ENCODE data around the gene MYOT. TPM values are rescaled to one million over a fixed set of nuclear protein-coding genes. Genes with fewer than 3 reads are reported as not detected.

The MYOT gene
- total RNA-seq, 4 donors from 2014 or later = 99.0 to 801 (median 294) TPM

- no peaks in the 10 kb centered on the region for H3K9me3 ChIP-seq
- H3K36me3 ChIP-seq = no peaks in the 10 kb centered on the region
- no peaks in the 10 kb centered on the region for H3K27me3 ChIP-seq
- intact Hi-C loops (cut with DNase I; ENCODE audit: low total_unique reads) = no loop called here
- no peaks in the 10 kb centered on the region for H3K4me1 ChIP-seq
- TF ChIP-seq CTCF (IDR thresholded peaks at IDR 0.05 in 4 of 5, conservative IDR thresholded peaks at IDR 0.05 in 1 of 5) (no peak), POLR2A (IDR thresholded peaks at IDR 0.05) (no peak)
- DNase-seq (no peak), ATAC-seq (no peak)
- in situ Hi-C loops (cut with MboI; ENCODE audit: low sequenced_read_pairs in 4 of 4) = no loop called here
- H3K4me3 ChIP-seq = no peak overlapping the region
- no peak overlapping the region for H3K27ac ChIP-seq
Observed at GRCh38 chr5:137921931-137922330, 54.3 kb downstream of the MYOT start.

- H3K27ac ChIP-seq = no peak overlapping the region
- intact Hi-C loops (cut with DNase I; ENCODE audit: low total_unique reads) = no loop called here
Observed at GRCh38 chr5:137923856-137924255, 56.2 kb downstream of the MYOT start.

GRCh38 chr5:137932800-137933199 is 65.1 kb downstream of the MYOT start:
- TF ChIP-seq POLR2A (IDR thresholded peaks at IDR 0.05) = no peak
- TF ChIP-seq CTCF (IDR thresholded peaks at IDR 0.05 in 4 of 5, conservative IDR thresholded peaks at IDR 0.05 in 1 of 5) = no peak
- Histone ChIP-seq H3K36me3 (peaks cover 0 to 3% of the 10 kb centered on the region in 2 donors), H3K4me3 (no peak overlapping the region), H3K9me3 (no peaks in the 10 kb centered on the region), H3K27me3 (no peaks in the 10 kb centered on the region), H3K27ac (no peak overlapping the region), H3K4me1 (peaks cover 0 to 6% of the 10 kb centered on the region in 2 donors)
- ATAC-seq (no peak), DNase-seq (no peak)
- intact Hi-C loops (cut with DNase I; ENCODE audit: low total_unique reads) (no loop called here), in situ Hi-C loops (cut with MboI; ENCODE audit: low sequenced_read_pairs in 4 of 4) (no loop called here)

More at GRCh38 chr5:137923856-137924255, 56.2 kb downstream of the MYOT start:
- peaks cover 0 to 10% of the 10 kb centered on the region in 2 donors for H3K36me3 ChIP-seq
- H3K4me1 ChIP-seq = no peaks in the 10 kb centered on the region
- no peaks in the 10 kb centered on the region for H3K9me3 ChIP-seq
- ATAC-seq = no peak
- TF ChIP-seq POLR2A (IDR thresholded peaks at IDR 0.05) (no peak), CTCF (IDR thresholded peaks at IDR 0.05 in 4 of 5, conservative IDR thresholded peaks at IDR 0.05 in 1 of 5) (no peak)
- no peak overlapping the region for H3K4me3 ChIP-seq
- in situ Hi-C loops (cut with MboI; ENCODE audit: low sequenced_read_pairs in 4 of 4) = no loop called here
- no peaks in the 10 kb centered on the region for H3K27me3 ChIP-seq
- no peak for DNase-seq

GRCh38 chr5:137933491-137933911 is 65.8 kb downstream of the MYOT start:
- Histone ChIP-seq H3K4me3 (no peak overlapping the region), H3K27ac (no peak overlapping the region), H3K36me3 (peaks cover 0 to 2% of the 10 kb centered on the region in 2 donors), H3K9me3 (no peaks in the 10 kb centered on the region), H3K27me3 (no peaks in the 10 kb centered on the region), H3K4me1 (peaks cover 0 to 6% of the 10 kb centered on the region in 2 donors)
- TF ChIP-seq CTCF (IDR thresholded peaks at IDR 0.05 in 4 of 5, conservative IDR thresholded peaks at IDR 0.05 in 1 of 5) = no peak
- ATAC-seq (no peak), DNase-seq (no peak)
- in situ Hi-C loops (cut with MboI; ENCODE audit: low sequenced_read_pairs in 4 of 4) (no loop called here), intact Hi-C loops (cut with DNase I; ENCODE audit: low total_unique reads) (no loop called here)

GRCh38 chr5:137935190-137935589 is 67.5 kb downstream of the MYOT start:
- H3K27ac ChIP-seq = no peak overlapping the region
- H3K36me3 ChIP-seq = peaks cover 0 to 19% of the 10 kb centered on the region in 2 donors
- in situ Hi-C loops (cut with MboI; ENCODE audit: low sequenced_read_pairs in 4 of 4) (no loop called here), intact Hi-C loops (cut with DNase I; ENCODE audit: low total_unique reads) (no loop called here)
- H3K9me3 ChIP-seq = no peaks in the 10 kb centered on the region
- no peak for DNase-seq
- TF ChIP-seq CTCF (IDR thresholded peaks at IDR 0.05 in 4 of 5, conservative IDR thresholded peaks at IDR 0.05 in 1 of 5) = no peak
- TF ChIP-seq POLR2A (IDR thresholded peaks at IDR 0.05) = no peak
- ATAC-seq = no peak
- no peaks in the 10 kb centered on the region for H3K27me3 ChIP-seq
- H3K4me1 ChIP-seq = peaks cover 0 to 6% of the 10 kb centered on the region in 2 donors
- no peak overlapping the region for H3K4me3 ChIP-seq

Measured in gastrocnemius medialis (tissue), 4 donors.